GM12892 (cell line): ENCODE measurements around the gene LRP11.

Experiments
- POLR2A ChIP-seq: IDR thresholded peaks from 2 replicates; pipeline ENCODE4 v1.6.1; 2011; ENCODE audit warnings: low read depth, low read length, control low read depth
- POLR2AphosphoS5 ChIP-seq: IDR thresholded peaks from 2 replicates; pipeline ENCODE4 v1.6.1; 2011; ENCODE audit warnings: low read depth, low read length, control low read depth

DNA sequence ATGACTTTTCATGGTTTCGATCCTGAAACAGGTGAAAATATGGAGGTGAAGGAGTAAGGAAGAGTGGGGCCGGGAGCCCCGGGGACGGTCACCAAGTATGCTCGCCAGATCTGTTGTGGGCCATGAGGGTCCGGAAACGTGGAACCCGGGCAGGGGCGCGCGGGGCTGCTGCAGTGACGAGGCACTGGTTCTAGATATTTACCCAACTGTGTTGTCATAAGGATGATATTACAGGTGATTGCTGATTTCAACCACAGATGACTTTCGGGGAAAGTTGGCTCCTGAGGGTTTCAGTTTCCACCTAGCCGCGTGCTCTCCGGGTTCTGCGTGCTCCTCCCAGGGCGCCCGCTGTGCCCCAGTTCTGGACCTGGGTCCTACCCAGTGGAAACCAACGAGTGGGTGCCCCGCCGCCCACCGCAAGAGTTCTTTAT lies 46.6 kb upstream of the LRP11 start:
- TF ChIP-seq POLR2A (no peak), POLR2AphosphoS5 (no peak)
